Ishikawa (cell line): Measurements from ENCODE around the gene LMTK2.

ENCODE experiments used
- CEBPB ChIP-seq: IDR thresholded peaks from 2 replicates; pipeline ENCODE4 v1.6.1; 2012
- CREB1 ChIP-seq: IDR thresholded peaks from 2 replicates; pipeline ENCODE4 v1.6.1; 2012; ENCODE audit warnings: low read depth
- EGR1 ChIP-seq: IDR thresholded peaks from 2 replicates; pipeline ENCODE4 v1.6.1; 2012
- EP300 ChIP-seq: IDR thresholded peaks from 2 replicates; pipeline ENCODE4 v1.6.1; 2012; ENCODE audit warnings: borderline replicate concordance
- FOXM1 ChIP-seq: IDR thresholded peaks from 2 replicates; pipeline ENCODE4 v1.6.1; 2012; ENCODE audit warnings: low read depth, borderline replicate concordance
- MAX ChIP-seq: IDR thresholded peaks from 2 replicates; pipeline ENCODE4 v1.6.1; 2012
- RAD21 ChIP-seq: IDR thresholded peaks from 2 replicates; pipeline ENCODE4 v1.6.1; 2012; ENCODE audit warnings: low read depth
- REST ChIP-seq: IDR thresholded peaks from 2 replicates; pipeline ENCODE4 v1.6.1; 2012; ENCODE audit warnings: low read depth, mild to moderate bottlenecking
- TAF1 ChIP-seq: IDR thresholded peaks from 2 replicates; pipeline ENCODE4 v1.6.1; 2012; ENCODE audit warnings: low read depth, mild to moderate bottlenecking
- TCF12 ChIP-seq: IDR thresholded peaks from 2 replicates; pipeline ENCODE4 v1.6.1; 2012; ENCODE audit warnings: low read depth
- USF1 ChIP-seq: IDR thresholded peaks from 2 replicates; pipeline ENCODE4 v1.6.1; 2012
- YY1 ChIP-seq: IDR thresholded peaks from 2 replicates; pipeline ENCODE4 v1.6.1; 2012; ENCODE audit warnings: low read depth
- ZBTB7A ChIP-seq: IDR thresholded peaks from 2 replicates; pipeline ENCODE4 v1.6.1; 2012; ENCODE audit warnings: low read depth

- TF ChIP-seq YY1 (no peak), TCF12 (no peak), TAF1 (no peak), ZBTB7A (no peak), EP300 (no peak), MAX (no peak), RAD21 (no peak), FOXM1 (no peak), REST (no peak), EGR1 (no peak), CEBPB (no peak), CREB1 (no peak), USF1 (no peak)
Observed at GRCh38 chr7:98212532-98213041, 105.9 kb downstream of the LMTK2 start.
